HTERT RPE-1 (cell line): ENCODE data around the gene GTPBP8.
"Not testable (repeated sequence)": the region's sequence is repeated elsewhere in the genome, so short reads cannot be mapped to it uniquely, and the experiment has no call there.

Experiments
- in situ Hi-C: fragments of 300-500 bp; cut with MboI; formaldehyde crosslinking; loops from 4 replicates; pipeline ENCODE4 v1.14.3; 2020; ENCODE audit warnings: low sequenced_read_pairs

Gene GTPBP8

GRCh38 chr3:112995800-112996199, 5.0 kb downstream of the GTPBP8 start:
- in situ Hi-C loops = no loop called here

- in situ Hi-C loops = no loop called here
Observed at GRCh38 chr3:113000691-113001090, 9.9 kb downstream of the GTPBP8 start.

GRCh38 chr3:113002037-113002436, 11.3 kb downstream of the GTPBP8 start:
- in situ Hi-C loops = no loop called here

- in situ Hi-C loops = no loop called here
Observed at GRCh38 chr3:113002679-113003078, 11.9 kb downstream of the GTPBP8 start.

GRCh38 chr3:113005611-113006010, 14.8 kb downstream of the GTPBP8 start:
- in situ Hi-C loops = no loop called here

- in situ Hi-C loops = no loop called here
Observed at GRCh38 chr3:113006359-113007056, 15.7 kb downstream of the GTPBP8 start.

- in situ Hi-C loops = no loop called here
Observed at GRCh38 chr3:113008117-113008516, 17.3 kb downstream of the GTPBP8 start.

GRCh38 chr3:113013593-113013992, 22.8 kb downstream of the GTPBP8 start:
- in situ Hi-C loops = no loop called here

GRCh38 chr3:113018536-113019181, 27.9 kb downstream of the GTPBP8 start:
- in situ Hi-C loops = no loop called here

- in situ Hi-C loops = no loop called here
Observed at GRCh38 chr3:113019182-113020137, 28.7 kb downstream of the GTPBP8 start.

- in situ Hi-C loops = no loop called here
Observed at GRCh38 chr3:113021471-113021870, 30.7 kb downstream of the GTPBP8 start.

GRCh38 chr3:113034011-113034410, 43.2 kb downstream of the GTPBP8 start:
- in situ Hi-C loops = no loop called here

- in situ Hi-C loops = no loop called here
Observed at GRCh38 chr3:113035387-113035982, 44.7 kb downstream of the GTPBP8 start.

GRCh38 chr3:113038328-113038727, 47.5 kb downstream of the GTPBP8 start:
- in situ Hi-C loops = no loop called here

- in situ Hi-C loops = no loop called here
Observed at GRCh38 chr3:113039546-113039945, 48.8 kb downstream of the GTPBP8 start.

GRCh38 chr3:113040231-113040630, 49.4 kb downstream of the GTPBP8 start:
- in situ Hi-C loops = no loop called here

- in situ Hi-C loops = no loop called here
Observed at GRCh38 chr3:113043686-113044085, 52.9 kb downstream of the GTPBP8 start.

GRCh38 chr3:113046186-113046965, 55.6 kb downstream of the GTPBP8 start:
- in situ Hi-C loops = not testable (repeated sequence)

- in situ Hi-C loops = no loop called here
Observed at GRCh38 chr3:113051302-113051711, 60.5 kb downstream of the GTPBP8 start.
